Adrenal gland (tissue), 5 donors: Measurements from ENCODE around the gene PHKA1.

Experiments
- CTCF ChIP-seq, 6 experiments: fragments of 450-650 bp in 4 of 6; fragments of 200-600 bp in 2 of 6; sonication (generic) in 1 of 6; IDR thresholded peaks; 1 replicate in 5 of 6; 2 replicates in 1 of 6; pipeline versions ENCODE4 v1.5.1 to v1.8.0; 2016 to 2021; ENCODE audit warnings: antibody characterized with exemption in 6 of 6, mild to moderate bottlenecking in 2 of 6, moderate library complexity in 1 of 6
- POLR2A ChIP-seq, 2 donors: fragments of 450-650 bp; IDR thresholded peaks; one replicate each; pipeline ENCODE4 v1.6.1; 2017; ENCODE audit warnings: antibody characterized with exemption in 2 of 2, mild to moderate bottlenecking in 2 of 2, moderate library complexity in 1 of 2
- donor health status: DM: no; HTN: no; CAD: no.

DNA sequence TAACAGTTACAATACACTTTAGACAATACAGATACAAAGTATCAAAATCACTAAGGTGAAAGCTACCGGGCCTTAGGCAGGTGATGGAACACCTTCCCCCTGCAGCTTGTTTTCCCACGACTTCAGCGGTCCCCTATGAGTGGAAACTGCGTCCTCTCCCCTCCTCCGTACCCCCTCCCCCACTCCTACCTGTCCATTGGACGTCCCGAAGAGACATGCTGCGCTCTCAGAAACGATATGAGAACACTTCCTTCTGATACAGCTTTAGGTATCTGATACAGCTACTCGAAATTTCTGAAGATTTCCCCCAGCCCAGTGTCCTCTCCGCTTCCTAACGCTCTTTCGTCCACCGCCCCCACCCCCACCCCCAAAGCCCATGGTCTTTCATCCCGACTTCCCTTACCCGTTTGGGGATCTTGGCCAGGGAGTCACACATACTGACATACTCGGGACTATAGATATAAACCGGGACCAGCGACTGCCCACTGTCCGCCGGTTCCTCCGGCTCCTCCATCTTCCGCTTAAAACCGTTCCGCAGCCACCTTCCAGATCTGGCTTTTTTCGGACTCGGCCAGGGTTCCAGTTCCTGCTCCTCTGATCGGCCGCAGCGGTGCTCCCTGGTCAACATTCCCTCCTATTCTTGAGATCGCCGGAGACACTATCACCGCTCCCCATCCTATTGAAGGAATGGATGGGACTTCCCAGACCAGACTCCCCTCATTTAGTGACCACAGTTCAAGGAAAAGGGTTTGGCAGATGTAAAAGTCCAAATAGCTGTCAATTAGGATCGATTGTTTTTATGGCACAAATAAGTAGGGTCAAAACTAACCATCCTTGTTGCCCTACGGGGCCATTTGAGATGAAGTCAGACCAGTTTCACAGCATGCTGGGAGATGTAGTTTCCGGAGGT lies 141.6 kb downstream of the PHKA1 start, which contains the start of gene HDAC8:
- TF ChIP-seq CTCF (IDR thresholded peaks at IDR 0.05): no peak
- peak in 1 of 2 donors; percentile 40 for TF ChIP-seq POLR2A (IDR thresholded peaks at IDR 0.05)
